GM18502 (cell line): Measurements from ENCODE around the gene CD33.
"Not testable (repeated sequence)": the region's sequence is repeated elsewhere in the genome, so short reads cannot be mapped to it uniquely, and the experiment has no call there.

ENCODE experiments used
- ATAC-seq: cut with Tn5 transposase; IDR thresholded peaks from one replicate; pipeline ENCODE4 v1.9.1; 2021; ENCODE audit warnings: mild to moderate bottlenecking; ENCODE audit not compliant: unreplicated experiment, poor library complexity

CD33 gene

GRCh38 chr19:51224898-51225393, at the start of gene CD33:
Gene CD33 (plus strand): TSS chr19:51225080. CDS start chr19:51225119, 39 bp downstream.
- not testable (repeated sequence) for ATAC-seq

DNA sequence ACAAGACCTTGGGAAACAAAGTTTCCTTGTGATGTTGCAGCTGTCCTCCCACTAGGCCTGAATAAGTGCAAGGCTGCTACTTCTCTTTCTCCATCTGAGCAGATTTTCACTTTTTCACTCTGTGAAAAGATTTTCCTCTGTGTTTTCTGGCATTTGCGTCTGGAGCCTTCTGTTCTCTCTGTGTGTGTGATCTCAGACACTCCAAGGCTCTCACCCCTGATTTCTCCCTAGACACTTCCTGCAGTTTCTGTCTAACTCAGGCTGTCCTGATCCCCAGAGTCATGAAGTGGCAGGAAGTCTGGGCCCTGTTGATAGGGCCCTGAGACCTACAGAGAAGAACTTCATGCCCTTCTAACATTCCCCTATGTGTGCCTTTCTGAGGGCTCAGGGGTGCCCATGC, 45.6 kb upstream of the CD33 start:
- no peak for ATAC-seq

GRCh38 chr19:51181377-51181912, 43.4 kb upstream of the CD33 start:
- ATAC-seq = no peak

- ATAC-seq = no peak
Observed at GRCh38 chr19:51181913-51182419, 42.9 kb upstream of the CD33 start.

- ATAC-seq = no peak
Observed at GRCh38 chr19:51183629-51184028, 41.3 kb upstream of the CD33 start.

- ATAC-seq = no peak
Observed at GRCh38 chr19:51185069-51185867, 39.6 kb upstream of the CD33 start.

DNA sequence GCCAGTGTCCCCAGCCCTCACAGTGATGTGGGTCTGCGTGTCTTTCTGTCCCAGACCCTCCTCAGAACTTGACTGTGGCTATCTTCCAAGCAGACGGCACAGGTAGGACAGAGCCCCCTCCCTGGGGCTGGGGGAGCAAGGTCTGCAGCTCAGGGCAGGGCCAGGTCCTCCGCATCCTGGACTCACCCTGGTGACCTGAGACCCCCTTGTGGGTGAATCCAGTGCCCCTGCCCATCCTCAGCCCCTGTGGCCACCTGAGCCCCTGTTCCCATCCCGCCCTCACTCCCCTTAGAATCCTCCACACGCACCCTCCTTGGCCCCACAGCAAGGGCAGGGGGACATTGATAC, 39.0 kb upstream of the CD33 start:
- no peak for ATAC-seq

DNA sequence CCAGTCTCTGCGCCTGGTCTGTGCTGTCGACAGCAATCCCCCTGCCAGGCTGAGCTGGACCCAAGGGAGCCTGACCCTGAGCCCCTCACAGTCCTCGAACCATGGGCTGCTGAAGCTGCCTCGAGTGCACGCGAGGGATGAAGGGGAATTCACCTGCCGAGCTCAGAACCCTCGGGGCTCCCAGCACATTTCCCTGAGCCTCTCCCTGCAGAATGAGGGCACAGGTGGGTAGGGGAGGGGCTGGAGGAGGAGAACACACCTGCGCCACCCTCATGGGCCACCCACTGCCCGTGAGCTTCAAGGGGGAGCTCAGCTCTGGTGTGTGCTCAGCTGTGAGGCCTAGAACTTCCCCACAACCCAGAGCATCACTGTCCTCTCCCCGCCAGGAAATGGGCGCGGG, 38.6 kb upstream of the CD33 start:
- no peak for ATAC-seq

- no peak for ATAC-seq
Observed at GRCh38 chr19:51187395-51188226, 37.3 kb upstream of the CD33 start.

DNA sequence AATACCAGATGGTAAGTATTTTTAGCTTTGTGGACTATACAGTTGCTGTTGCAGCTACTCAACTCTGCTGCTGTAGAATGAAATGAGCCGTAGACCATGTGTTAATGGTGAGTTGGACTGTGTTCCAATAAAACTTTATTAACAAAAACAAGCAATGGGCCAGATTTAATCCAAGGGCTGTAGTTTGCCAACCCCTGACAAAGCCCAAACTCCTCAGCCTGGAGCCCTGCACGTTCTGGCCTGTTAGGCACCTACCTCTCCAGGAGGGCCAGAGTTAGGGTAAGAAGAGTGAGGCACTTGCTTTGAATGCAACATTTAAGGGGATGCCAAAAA, 36.7 kb upstream of the CD33 start:
- ATAC-seq = no peak

DNA sequence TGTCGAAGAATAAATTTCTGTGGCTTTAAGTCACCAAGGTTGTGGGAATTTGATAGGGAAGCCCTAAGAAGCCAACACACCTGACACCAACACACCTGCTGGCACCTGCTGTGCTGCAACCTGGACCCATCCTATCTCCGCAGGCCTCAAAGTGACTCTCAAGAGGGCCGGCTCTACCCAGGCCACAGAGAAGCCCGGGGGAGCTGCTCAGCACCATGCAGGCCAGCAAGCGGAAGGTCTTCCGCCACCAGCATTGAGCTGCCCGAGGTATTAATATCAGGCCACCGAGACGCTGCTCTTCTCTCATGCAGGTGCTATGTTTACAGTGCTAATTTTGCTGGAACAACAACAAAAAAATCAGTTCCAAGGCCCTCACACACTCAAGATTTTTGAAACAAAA, 32.2 kb upstream of the CD33 start:
- ATAC-seq = no peak

GRCh38 chr19:51194527-51195315, 30.2 kb upstream of the CD33 start:
- ATAC-seq = no peak

GRCh38 chr19:51195316-51195586, 29.6 kb upstream of the CD33 start:
- ATAC-seq = no peak

GRCh38 chr19:51195616-51196015, 29.3 kb upstream of the CD33 start:
- no peak for ATAC-seq

DNA sequence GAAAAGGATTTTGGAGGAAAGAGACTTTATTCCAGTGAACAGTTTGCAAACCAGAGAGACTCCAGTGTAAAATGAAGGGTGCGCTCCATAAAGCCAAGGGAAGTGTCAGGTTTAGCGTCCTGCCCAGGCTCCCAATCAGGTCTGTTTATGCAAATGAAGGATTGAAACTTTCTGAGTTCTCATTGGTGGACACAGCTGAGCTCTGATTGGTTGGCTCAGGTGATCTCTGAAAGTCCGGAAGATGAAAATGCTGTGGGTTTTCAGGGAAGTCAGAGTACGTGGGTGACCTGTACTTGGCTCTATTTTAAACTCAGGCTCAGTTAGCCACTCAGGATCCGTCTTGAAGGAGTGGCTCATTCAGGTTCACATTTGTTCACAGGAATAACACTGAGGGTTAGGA, 28.7 kb upstream of the CD33 start:
- ATAC-seq = no peak

DNA sequence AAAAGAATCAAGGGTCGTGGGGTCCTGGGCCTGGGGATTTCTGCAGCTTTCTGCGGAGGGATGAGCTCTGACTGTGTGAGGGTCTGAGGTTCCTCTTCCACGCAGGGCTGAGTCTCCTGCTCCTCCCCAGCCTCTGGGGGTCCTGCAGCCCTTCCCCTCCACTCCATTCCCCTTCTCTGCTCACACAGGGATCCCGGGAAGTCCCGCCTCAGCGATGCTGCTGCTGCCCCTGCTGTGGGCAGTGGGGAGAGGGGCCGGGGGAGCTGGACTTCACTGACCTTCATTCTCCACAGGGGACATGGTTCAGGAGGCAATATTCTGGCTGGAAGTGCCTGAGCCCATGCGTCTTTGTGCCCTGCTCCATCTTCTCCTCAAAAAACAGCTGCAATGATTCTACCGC, 26.2 kb upstream of the CD33 start:
- ATAC-seq = no peak

DNA sequence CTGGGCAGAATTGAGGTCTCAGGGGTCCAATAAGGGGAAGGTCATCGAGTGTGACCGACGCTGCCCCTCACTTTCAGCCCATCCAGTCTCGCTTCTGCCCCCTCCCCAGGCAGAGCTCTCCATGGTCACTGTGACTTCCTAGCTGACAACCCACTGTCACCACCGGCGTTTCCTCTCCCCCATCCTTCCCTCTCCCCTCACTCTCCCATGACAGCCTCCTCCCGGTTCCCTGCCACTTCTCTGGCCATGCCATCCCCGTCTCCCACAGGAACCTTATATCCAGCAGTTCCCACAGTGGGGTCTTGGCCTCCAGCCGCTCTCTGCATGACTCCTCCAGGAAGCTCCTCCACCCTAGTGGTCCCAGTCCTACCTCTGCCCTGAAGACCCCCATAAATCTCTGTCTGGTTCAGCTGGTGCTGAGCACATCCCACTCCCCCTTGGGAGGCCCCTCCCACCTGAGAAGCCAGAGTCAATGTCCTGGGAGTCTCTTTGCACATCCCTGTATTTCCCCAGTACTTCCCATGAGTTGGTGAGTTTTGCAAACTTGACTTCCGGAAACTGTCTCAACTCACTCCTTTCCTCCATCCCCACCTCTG, 24.7 kb upstream of the CD33 start:
- no peak for ATAC-seq

- no peak for ATAC-seq
Observed at GRCh38 chr19:51201712-51202111, 23.2 kb upstream of the CD33 start.

DNA sequence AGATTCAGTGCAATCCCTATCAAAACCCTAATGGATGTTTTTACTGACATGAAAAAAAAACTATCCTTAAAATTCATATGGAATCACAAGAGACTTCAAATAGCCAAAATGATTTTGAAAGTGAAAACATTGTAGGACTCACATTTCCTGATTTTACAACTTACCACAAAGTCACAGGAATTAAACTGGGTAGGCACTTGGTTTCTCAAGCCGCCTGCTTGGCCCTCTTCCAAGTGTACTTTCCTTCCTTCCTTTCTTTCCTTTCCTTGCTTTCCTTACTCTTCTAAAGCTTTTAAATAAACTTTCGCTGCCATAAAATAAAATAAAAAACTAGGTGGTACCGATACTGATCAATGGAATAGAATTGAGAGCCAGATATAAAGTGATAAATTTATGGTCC, 21.0 kb upstream of the CD33 start:
- no peak for ATAC-seq

GRCh38 chr19:51204321-51204720, 20.6 kb upstream of the CD33 start:
- no peak for ATAC-seq
